GM23338 (cell line): Measurements from ENCODE around the gene C17orf100. TPM values are rescaled to one million over a fixed set of nuclear protein-coding genes. Genes with fewer than 3 reads are reported as not detected.

ENCODE experiments used
- ATAC-seq: fragments of 200-7000 bp; cut with Tn5 transposase; 3 replicates; pipeline ENCODE4 v1.9.1; 2020
- DNase-seq: peaks from one replicate; pipeline ENCODE4 v3.0.0-alpha.2; 2015; ENCODE audit warnings: low spot score
- H2AFZ ChIP-seq: fragments of 200-600 bp; sonication (generic); 2 replicates; pipeline ENCODE4 v1.8.0; 2016; ENCODE audit warnings: antibody characterized with exemption, mild to moderate bottlenecking, moderate library complexity
- H3F3A ChIP-seq: fragments of 200-600 bp; sonication (generic); replicated peaks from 2 replicates; pipeline ENCODE4 v1.8.0; 2017; ENCODE audit warnings: antibody characterized with exemption, mixed run types, low read depth
- H3K27ac ChIP-seq: fragments of 200-600 bp; sonication (generic); 2 replicates; pipeline ENCODE4 v1.6.1; 2016; ENCODE audit warnings: low read depth
- H3K27me3 ChIP-seq: fragments of 200-600 bp; sonication (generic); 2 replicates; pipeline ENCODE4 v1.8.0; 2016; ENCODE audit warnings: mild to moderate bottlenecking, mixed run types, moderate library complexity; ENCODE audit not compliant: insufficient read depth
- H3K36me3 ChIP-seq: fragments of 200-600 bp; sonication (generic); 2 replicates; pipeline ENCODE4 v1.8.0; 2016; ENCODE audit warnings: mild to moderate bottlenecking; ENCODE audit not compliant: insufficient read depth
- H3K4me1 ChIP-seq: fragments of 200-600 bp; sonication (generic); 2 replicates; pipeline ENCODE4 v1.8.0; 2016; ENCODE audit warnings: mild to moderate bottlenecking, moderate library complexity; ENCODE audit not compliant: insufficient read depth
- H3K4me2 ChIP-seq: fragments of 200-600 bp; sonication (generic); 2 replicates; pipeline ENCODE4 v1.7.1; 2017; ENCODE audit warnings: mixed run types
- H3K4me3 ChIP-seq: fragments of 200-600 bp; sonication (generic); 2 replicates; pipeline ENCODE4 v1.6.1; 2016; ENCODE audit warnings: mixed run types
- H3K79me2 ChIP-seq: fragments of 200-600 bp; sonication (generic); replicated peaks from 2 replicates; pipeline ENCODE4 v1.8.0; 2017; ENCODE audit warnings: mild to moderate bottlenecking; ENCODE audit not compliant: insufficient read depth
- H3K9me2 ChIP-seq: fragments of 200-600 bp; sonication (generic); 2 replicates; pipeline ENCODE4 v1.8.0; 2017; ENCODE audit not compliant: insufficient read depth
- H4K20me1 ChIP-seq: fragments of 200-600 bp; sonication (generic); replicated peaks from 2 replicates; pipeline ENCODE4 v1.8.0; 2017; ENCODE audit warnings: mild to moderate bottlenecking; ENCODE audit not compliant: insufficient read depth
- H3K27ac Mint-ChIP-seq: 2 replicates; pipeline ENCODE4 v1.8.0; 2020; ENCODE audit warnings: inconsistent platforms, mild to moderate bottlenecking, moderate library complexity, mixed read lengths
- H3K27me3 Mint-ChIP-seq: 3 replicates; pipeline ENCODE4 v1.8.0; 2022; ENCODE audit warnings: low read depth, mild to moderate bottlenecking, moderate library complexity, mixed read lengths, inconsistent platforms; ENCODE audit not compliant: insufficient read depth, poor library complexity
- H3K36me3 Mint-ChIP-seq: 3 replicates; pipeline ENCODE4 v1.8.0; 2021; ENCODE audit warnings: low read depth, mild to moderate bottlenecking, inconsistent platforms, moderate library complexity, mixed read lengths
- H3K4me1 Mint-ChIP-seq: 3 replicates; pipeline ENCODE4 v1.8.0; 2020; ENCODE audit warnings: mild to moderate bottlenecking, inconsistent platforms, mixed read lengths
- H3K4me3 Mint-ChIP-seq: 3 replicates; pipeline ENCODE4 v1.8.0; 2021; ENCODE audit warnings: moderate library complexity, mild to moderate bottlenecking, inconsistent platforms, mixed read lengths
- H3K9me3 Mint-ChIP-seq: 3 replicates; pipeline ENCODE4 v1.8.0; 2020; ENCODE audit warnings: moderate library complexity, mild to moderate bottlenecking, inconsistent platforms, mixed read lengths
- JUNB ChIP-seq: IDR thresholded peaks from one replicate; pipeline ENCODE4 v1.6.1; 2016; ENCODE audit warnings: antibody characterized with exemption; ENCODE audit not compliant: unreplicated experiment
- NANOG ChIP-seq: IDR thresholded peaks from 2 replicates; pipeline ENCODE4 v1.6.1; 2016; ENCODE audit warnings: antibody characterized with exemption, borderline replicate concordance
- POLR2AphosphoS5 ChIP-seq: IDR thresholded peaks from 2 replicates; pipeline ENCODE4 v1.6.1; 2016; ENCODE audit warnings: antibody characterized with exemption, low read depth
- ZNF114 ChIP-seq: fragments of 250-450 bp; sonication (Bioruptor Pico); IDR thresholded peaks from 2 replicates; pipeline ENCODE4 v1.5.0; 2020; ENCODE audit warnings: mild to moderate bottlenecking, moderate library complexity
- ZNF331 ChIP-seq: fragments of 250-450 bp; sonication (Bioruptor Pico); IDR thresholded peaks from 2 replicates; pipeline ENCODE4 v1.5.0; 2020; ENCODE audit warnings: low read depth, mild to moderate bottlenecking, moderate library complexity
- polyA plus RNA-seq: library from polyadenylated mRNA; unstranded; fragments of >200 nt; fragmentation: Nextera tagmentation; extraction: Ambion mirVana; gene quantifications from 2 replicates; pipeline ENCODE4 v1.2.1, GENCODE V29; 2016
- total RNA-seq: library from RNA; depleted of rRNA; stranded (reverse); fragments of >200 nt; shearing (Covaris generic); gene quantifications from 2 replicates; pipeline ENCODE4 v1.2.3, GENCODE V29; 2014
- TF ChIP-seq, protein P1 (sequence below): IDR thresholded peaks from one replicate; pipeline ENCODE4 v1.6.1; 2018; ENCODE audit warnings: antibody characterized with exemption; ENCODE audit not compliant: unreplicated experiment
- TF ChIP-seq, protein P2 (sequence below), 2 experiments: fragments of 200-600 bp in 1 of 2; sonication (generic) in 1 of 2; conservative IDR thresholded peaks; 2 replicates each; pipeline versions ENCODE4 v1.5.1 to v1.6.1; 2016 to 2017; ENCODE audit warnings: antibody characterized with exemption in 2 of 2, low read depth in 2 of 2, mild to moderate bottlenecking in 2 of 2, moderate library complexity in 1 of 2
- TF ChIP-seq, protein P3 (sequence below): fragments of 250-450 bp; sonication (Bioruptor Pico); IDR thresholded peaks from 2 replicates; pipeline ENCODE4 v1.5.0; 2020; ENCODE audit warnings: mild to moderate bottlenecking, moderate library complexity
- TF ChIP-seq, protein P4 (sequence below): IDR thresholded peaks from 2 replicates; pipeline ENCODE4 v1.6.1; 2016; ENCODE audit warnings: antibody characterized with exemption

The C17orf100 gene
- total and polyA plus RNA-seq, 2 experiments from 2014 or later = 2.7 to 3.9 TPM

DNA sequence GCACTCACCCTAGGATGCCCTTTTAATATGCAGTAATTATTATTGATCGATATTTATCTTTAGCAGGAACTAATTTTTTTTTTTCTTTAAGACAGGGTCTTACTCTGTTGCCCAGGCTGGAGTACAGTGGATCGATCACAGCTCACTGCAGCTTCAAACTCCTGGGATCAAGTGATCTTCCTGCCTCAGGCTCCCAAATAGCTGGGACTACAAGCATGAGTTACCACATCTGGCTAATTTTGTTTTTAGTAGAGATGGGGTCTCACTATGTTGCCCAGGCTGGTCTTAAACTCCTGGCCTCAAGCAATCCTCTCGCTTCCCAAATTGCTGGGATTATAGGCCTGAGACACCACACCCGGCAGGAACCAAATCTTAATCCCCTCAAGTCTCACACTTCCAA is 40.3 kb upstream of the C17orf100 start (continued):
- TF ChIP-seq, protein P1, sequence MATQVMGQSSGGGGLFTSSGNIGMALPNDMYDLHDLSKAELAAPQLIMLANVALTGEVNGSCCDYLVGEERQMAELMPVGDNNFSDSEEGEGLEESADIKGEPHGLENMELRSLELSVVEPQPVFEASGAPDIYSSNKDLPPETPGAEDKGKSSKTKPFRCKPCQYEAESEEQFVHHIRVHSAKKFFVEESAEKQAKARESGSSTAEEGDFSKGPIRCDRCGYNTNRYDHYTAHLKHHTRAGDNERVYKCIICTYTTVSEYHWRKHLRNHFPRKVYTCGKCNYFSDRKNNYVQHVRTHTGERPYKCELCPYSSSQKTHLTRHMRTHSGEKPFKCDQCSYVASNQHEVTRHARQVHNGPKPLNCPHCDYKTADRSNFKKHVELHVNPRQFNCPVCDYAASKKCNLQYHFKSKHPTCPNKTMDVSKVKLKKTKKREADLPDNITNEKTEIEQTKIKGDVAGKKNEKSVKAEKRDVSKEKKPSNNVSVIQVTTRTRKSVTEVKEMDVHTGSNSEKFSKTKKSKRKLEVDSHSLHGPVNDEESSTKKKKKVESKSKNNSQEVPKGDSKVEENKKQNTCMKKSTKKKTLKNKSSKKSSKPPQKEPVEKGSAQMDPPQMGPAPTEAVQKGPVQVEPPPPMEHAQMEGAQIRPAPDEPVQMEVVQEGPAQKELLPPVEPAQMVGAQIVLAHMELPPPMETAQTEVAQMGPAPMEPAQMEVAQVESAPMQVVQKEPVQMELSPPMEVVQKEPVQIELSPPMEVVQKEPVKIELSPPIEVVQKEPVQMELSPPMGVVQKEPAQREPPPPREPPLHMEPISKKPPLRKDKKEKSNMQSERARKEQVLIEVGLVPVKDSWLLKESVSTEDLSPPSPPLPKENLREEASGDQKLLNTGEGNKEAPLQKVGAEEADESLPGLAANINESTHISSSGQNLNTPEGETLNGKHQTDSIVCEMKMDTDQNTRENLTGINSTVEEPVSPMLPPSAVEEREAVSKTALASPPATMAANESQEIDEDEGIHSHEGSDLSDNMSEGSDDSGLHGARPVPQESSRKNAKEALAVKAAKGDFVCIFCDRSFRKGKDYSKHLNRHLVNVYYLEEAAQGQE = no peak
- TF ChIP-seq ZNF331 (no peak), JUNB (no peak), POLR2AphosphoS5 (no peak), NANOG (no peak)
- TF ChIP-seq, protein P2, sequence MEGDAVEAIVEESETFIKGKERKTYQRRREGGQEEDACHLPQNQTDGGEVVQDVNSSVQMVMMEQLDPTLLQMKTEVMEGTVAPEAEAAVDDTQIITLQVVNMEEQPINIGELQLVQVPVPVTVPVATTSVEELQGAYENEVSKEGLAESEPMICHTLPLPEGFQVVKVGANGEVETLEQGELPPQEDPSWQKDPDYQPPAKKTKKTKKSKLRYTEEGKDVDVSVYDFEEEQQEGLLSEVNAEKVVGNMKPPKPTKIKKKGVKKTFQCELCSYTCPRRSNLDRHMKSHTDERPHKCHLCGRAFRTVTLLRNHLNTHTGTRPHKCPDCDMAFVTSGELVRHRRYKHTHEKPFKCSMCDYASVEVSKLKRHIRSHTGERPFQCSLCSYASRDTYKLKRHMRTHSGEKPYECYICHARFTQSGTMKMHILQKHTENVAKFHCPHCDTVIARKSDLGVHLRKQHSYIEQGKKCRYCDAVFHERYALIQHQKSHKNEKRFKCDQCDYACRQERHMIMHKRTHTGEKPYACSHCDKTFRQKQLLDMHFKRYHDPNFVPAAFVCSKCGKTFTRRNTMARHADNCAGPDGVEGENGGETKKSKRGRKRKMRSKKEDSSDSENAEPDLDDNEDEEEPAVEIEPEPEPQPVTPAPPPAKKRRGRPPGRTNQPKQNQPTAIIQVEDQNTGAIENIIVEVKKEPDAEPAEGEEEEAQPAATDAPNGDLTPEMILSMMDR (conservative IDR thresholded peaks at IDR 0.05; ENCODE audit: low read depth in 2 of 2) = no peak

DNA sequence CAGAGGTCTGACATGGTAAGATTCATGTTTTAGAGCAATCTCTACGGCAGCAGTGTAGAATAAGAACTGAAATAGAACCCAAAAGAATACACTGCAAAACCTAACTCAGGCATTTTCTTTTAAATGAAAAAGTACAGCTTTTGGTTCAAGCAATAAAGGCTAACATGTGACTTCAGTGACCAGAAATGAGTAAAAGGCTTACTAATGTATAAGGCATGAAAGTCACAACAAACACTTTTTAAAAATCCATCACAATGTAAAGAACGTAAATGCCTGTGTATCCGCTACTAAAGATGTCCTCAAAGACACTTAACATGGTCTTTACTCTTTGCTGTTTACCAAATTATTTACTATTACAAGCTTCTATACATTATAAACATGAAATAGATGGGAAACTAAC is 27.6 kb upstream of the C17orf100 start:
- Histone ChIP-seq H2AFZ (no peak overlapping the region), H3F3A (no peaks in the 10 kb centered on the region), H3K4me2 (no peak overlapping the region), H3K36me3 (peaks cover 34% of the 10 kb centered on the region), H3K79me2 (no peaks in the 10 kb centered on the region), H3K4me3 (no peak overlapping the region), H3K27me3 (no peaks in the 10 kb centered on the region), H3K27ac (no peak overlapping the region), H3K9me2 (no peaks in the 10 kb centered on the region), H4K20me1 (peaks cover 25% of the 10 kb centered on the region), H3K4me1 (no peaks in the 10 kb centered on the region)
- no peaks in the 10 kb centered on the region for H3K4me1 Mint-ChIP-seq
- H3K9me3 Mint-ChIP-seq = no peaks in the 10 kb centered on the region
- DNase-seq (no peak), ATAC-seq (no peak)
- H3K36me3 Mint-ChIP-seq = peaks cover 35% of the 10 kb centered on the region; the same call in 2 of the 3 replicates
- no peaks in the 10 kb centered on the region for H3K27me3 Mint-ChIP-seq
- TF ChIP-seq ZNF114 (CRISPR knock-in tag) (no peak), POLR2AphosphoS5 (no peak), JUNB (no peak), NANOG (no peak)
- TF ChIP-seq, protein P3, sequence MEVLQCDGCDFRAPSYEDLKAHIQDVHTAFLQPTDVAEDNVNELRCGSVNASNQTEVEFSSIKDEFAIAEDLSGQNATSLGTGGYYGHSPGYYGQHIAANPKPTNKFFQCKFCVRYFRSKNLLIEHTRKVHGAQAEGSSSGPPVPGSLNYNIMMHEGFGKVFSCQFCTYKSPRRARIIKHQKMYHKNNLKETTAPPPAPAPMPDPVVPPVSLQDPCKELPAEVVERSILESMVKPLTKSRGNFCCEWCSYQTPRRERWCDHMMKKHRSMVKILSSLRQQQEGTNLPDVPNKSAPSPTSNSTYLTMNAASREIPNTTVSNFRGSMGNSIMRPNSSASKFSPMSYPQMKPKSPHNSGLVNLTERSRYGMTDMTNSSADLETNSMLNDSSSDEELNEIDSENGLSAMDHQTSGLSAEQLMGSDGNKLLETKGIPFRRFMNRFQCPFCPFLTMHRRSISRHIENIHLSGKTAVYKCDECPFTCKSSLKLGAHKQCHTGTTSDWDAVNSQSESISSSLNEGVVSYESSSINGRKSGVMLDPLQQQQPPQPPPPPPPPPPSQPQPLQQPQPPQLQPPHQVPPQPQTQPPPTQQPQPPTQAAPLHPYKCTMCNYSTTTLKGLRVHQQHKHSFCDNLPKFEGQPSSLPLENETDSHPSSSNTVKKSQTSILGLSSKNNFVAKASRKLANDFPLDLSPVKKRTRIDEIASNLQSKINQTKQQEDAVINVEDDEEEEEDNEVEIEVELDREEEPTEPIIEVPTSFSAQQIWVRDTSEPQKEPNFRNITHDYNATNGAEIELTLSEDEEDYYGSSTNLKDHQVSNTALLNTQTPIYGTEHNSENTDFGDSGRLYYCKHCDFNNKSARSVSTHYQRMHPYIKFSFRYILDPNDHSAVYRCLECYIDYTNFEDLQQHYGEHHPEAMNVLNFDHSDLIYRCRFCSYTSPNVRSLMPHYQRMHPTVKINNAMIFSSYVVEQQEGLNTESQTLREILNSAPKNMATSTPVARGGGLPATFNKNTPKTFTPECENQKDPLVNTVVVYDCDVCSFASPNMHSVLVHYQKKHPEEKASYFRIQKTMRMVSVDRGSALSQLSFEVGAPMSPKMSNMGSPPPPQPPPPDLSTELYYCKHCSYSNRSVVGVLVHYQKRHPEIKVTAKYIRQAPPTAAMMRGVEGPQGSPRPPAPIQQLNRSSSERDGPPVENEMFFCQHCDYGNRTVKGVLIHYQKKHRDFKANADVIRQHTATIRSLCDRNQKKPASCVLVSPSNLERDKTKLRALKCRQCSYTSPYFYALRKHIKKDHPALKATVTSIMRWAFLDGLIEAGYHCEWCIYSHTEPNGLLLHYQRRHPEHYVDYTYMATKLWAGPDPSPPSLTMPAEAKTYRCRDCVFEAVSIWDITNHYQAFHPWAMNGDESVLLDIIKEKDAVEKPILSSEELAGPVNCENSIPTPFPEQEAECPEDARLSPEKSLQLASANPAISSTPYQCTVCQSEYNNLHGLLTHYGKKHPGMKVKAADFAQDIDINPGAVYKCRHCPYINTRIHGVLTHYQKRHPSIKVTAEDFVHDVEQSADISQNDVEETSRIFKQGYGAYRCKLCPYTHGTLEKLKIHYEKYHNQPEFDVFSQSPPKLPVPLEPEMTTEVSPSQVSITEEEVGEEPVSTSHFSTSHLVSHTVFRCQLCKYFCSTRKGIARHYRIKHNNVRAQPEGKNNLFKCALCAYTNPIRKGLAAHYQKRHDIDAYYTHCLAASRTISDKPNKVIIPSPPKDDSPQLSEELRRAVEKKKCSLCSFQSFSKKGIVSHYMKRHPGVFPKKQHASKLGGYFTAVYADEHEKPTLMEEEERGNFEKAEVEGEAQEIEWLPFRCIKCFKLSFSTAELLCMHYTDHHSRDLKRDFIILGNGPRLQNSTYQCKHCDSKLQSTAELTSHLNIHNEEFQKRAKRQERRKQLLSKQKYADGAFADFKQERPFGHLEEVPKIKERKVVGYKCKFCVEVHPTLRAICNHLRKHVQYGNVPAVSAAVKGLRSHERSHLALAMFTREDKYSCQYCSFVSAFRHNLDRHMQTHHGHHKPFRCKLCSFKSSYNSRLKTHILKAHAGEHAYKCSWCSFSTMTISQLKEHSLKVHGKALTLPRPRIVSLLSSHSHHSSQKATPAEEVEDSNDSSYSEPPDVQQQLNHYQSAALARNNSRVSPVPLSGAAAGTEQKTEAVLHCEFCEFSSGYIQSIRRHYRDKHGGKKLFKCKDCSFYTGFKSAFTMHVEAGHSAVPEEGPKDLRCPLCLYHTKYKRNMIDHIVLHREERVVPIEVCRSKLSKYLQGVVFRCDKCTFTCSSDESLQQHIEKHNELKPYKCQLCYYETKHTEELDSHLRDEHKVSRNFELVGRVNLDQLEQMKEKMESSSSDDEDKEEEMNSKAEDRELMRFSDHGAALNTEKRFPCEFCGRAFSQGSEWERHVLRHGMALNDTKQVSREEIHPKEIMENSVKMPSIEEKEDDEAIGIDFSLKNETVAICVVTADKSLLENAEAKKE = no peak
- TF ChIP-seq, protein P4, sequence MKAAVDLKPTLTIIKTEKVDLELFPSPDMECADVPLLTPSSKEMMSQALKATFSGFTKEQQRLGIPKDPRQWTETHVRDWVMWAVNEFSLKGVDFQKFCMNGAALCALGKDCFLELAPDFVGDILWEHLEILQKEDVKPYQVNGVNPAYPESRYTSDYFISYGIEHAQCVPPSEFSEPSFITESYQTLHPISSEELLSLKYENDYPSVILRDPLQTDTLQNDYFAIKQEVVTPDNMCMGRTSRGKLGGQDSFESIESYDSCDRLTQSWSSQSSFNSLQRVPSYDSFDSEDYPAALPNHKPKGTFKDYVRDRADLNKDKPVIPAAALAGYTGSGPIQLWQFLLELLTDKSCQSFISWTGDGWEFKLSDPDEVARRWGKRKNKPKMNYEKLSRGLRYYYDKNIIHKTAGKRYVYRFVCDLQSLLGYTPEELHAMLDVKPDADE = no peak
- TF ChIP-seq, protein P2 (conservative IDR thresholded peaks at IDR 0.05; ENCODE audit: low read depth in 2 of 2) = no peak
- H3K27ac Mint-ChIP-seq = no peak overlapping the region
- no peak overlapping the region for H3K4me3 Mint-ChIP-seq
